GM03348 (cell line): ENCODE results near the gene HGS.

Experiments used
- DNase-seq: peaks from one replicate; pipeline ENCODE4 v3.0.0; 2012; ENCODE audit warnings: low spot score

HGS gene

DNA sequence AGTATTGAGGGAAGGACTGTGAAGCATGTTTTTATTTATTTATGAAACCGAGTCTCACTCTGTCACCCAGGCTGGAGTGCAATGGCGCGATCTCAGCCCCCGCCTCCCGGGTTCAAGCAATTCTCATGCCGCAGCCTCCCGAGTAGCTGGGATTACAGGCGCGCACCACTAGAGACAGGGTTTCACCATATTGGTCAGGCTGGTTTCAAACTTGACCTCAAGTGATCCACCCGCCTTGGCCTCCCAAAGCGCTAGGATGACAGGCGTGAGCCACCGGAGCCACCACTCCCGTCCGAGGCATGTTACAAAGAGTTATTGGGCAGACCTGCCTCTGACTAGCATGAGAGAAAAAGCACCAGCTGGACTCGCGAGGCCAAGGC is 22.4 kb downstream of the HGS start:
- DNase-seq = no peak

DNA sequence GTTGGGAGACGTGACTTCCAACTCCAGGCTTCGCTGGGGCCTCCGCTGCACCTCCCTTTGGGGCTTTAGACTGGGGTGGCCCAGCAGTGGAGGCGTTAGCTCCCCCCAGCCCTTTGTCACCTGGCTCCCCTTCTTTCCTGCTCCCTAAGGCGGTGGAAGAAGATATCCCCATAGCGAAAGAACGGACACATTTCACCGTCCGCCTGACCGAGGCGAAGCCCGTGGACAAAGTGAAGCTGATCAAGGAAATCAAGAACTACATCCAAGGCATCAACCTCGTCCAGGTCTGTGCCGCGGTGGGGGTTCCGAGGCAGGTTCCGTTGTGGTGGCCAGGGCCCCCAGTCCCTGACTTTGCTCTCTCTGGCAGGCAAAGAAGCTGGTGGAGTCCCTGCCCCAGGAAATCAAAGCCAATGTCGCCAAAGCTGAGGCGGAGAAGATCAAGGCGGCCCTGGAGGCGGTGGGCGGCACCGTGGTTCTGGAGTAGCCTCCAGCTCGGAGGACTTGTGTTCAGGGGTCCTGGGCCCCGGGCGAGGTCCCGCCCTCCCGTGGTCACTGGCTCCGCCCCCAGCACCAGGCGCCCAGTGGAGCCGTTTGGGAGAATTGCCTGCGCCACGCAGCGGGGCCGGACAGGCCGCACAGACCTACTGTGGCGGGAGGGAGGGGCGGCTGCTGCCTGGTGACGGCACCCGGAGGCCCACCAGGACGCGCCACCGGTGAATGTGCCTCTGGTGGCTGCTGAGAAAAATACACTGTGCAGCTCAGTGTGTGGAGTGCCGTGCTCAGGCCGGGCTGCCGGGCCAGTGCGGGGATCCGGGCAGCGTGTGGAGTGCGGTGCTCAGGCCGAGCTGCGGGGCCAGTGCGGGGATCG is 23.2 kb downstream of the HGS start:
- DNase-seq = no peak

DNA sequence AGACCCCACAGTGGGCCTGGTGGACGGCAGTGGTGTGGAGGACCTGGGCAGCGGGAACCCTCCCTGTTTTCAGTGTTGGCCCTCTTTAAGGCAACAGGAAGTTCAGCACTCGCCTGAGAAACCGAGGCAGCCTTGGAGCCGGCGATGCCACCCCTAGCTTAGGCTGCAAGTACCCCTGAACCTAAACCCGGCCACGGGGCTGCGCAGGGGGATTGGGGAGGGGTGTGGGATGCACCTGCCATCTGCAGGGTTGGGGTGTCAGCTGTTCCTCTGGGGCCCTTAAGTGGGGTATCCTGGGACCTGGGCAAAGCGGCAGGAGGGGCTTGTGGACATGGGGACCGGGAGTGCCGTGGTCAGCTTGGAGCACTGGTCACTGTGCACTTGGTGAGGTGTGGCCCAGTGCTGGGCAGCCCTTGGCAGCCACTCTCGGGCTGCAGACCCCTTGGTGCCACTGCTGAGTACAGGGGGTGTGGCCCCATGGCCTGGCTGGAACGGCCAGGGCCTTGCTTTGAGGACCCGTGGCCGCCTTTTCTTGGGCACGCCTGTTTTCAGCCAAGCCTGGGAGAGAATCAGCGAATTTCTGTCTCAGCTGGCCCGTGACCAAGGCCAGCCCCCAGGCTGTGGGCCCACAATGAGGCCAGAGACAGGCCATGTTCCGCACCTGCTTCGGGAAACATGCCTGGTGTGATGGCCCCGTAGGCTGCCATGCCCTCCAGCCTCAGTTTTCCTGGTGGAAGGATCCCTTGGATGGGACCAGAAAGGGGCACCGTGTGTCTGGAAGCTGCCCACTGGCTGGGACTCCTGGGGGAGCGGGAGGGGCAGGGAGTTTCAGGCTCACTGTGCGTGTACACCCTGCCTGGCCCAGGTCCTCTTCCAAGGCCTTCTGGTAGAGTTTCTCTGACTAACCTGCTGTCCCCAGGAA is 24.2 kb downstream of the HGS start:
- DNase-seq = no peak

DNA sequence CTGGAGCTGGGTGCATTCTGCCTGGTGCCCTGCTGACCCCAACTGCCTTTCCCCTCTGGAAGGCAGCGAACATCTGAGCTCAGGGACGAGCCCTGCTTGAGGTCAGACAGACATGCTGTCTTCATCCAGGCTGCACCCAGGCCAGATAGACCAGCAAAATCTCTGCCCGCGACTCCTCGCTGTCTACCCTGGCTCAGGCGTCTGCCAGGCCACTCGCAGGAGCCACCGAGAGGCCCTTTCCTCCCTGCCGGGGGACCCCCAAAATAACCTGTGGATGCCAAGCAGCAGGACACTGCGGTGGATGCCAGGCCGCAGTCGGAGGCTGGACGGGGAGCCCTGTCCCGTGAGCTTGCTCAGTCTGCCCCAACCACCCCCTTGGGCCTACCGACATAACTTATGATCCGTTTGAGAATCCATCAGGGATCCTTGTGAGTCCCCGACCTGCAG is 25.0 kb downstream of the HGS start:
- no peak for DNase-seq

DNA sequence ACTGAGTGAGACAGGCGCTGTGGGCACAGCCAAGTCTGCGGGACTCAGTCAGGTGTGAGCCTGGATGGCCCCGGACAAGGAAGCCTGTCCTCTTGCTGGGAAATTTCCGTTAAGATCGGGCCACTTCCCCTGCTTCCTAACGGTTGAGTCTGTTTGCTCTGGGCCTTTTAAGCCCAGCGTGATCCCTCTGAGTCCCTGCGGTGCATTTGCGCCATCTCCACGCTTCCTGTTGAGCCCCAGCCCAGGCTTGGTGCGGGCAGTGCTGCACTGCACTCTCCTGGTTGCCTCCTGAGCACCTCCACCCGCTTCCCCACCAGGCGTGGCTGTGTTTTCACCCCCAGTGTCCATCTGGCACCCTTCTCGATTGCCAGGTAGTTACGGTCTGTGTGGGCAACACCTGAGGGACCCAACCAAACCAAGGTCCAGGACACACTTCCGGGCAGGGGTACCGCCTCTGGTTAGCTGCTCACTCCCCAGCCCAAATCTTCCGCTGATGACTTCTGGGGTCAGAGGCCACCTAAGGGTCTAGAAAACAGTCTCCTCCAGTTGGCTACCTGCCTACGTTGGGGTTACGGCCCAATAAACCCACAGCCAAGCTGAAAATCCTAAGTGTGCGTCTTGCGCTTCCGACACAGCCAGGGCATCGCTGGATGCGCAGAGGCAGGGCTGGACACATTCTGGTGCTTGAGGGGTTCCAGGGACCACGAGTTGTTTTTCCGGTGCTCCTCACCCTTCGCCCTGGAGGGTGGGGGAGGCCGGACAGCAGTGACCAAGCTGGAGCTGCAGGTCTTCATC is 26.9 kb downstream of the HGS start:
- DNase-seq = no peak

DNA sequence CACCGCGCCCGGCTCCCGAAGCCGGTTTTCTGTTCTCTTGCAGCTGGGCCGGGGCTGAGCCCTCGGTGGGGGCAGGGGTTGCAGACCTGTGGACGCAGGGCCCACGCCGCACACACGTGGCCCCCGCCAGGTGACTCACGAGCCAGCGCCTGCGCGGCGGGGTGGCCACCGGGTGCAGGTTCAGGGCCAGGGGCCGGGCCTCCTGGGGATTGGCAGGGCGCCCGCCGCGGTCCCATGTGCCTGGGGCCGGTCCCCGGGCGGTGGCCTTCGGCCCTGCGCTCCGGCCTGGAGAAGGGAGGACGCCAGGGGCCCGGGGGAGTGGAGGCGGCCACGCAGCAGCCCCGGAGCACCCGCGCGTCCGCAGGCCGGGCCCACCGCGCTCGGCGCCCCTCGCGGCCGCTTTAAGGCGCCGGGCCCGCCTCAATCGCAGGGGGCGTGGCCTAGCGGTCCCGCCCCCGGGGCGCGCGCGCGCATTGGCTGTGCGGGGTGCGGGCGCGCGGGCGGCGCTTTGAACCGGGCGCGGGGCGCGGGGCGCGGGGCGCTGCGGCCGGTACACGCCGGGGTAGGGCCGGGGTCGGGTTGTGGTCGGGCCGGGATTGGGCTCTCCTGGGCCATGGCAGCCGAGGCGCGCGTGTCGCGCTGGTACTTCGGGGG is 28.1 kb downstream of the HGS start, which contains the start of gene SLC25A10:
Gene SLC25A10 (plus strand): TSS at position 471 of the 654 bp plus-strand sequence. CDS start 143 bp downstream, at position 614.
- DNase-seq = peak; percentile 97

DNA sequence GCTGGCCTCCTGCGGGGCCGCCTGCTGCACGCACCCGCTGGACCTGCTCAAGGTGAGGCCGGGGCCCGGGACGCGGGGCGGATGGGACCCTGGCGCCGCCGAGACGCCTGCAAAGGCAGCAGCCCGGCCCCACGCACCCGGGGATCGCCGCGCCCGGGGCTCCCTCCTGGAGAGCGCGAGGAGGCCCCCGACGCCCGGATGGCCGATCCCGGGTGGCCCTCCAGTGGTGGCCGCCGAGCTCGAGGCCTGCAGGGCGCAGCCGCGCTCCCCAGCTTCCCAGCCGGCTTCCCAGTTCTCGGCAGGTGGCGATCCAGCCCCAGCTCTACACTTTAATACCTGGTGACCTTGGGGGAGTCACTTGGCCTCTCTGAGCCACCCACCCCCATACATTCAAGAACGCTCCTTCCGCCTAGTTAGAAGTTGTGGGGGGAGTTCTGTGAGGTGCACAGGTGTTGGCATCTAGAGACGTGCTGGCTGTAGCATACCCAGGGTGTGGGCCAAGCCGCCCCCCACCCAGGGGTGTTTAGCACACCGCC is 28.7 kb downstream of the HGS start:
- peak; percentile 85 for DNase-seq

DNA sequence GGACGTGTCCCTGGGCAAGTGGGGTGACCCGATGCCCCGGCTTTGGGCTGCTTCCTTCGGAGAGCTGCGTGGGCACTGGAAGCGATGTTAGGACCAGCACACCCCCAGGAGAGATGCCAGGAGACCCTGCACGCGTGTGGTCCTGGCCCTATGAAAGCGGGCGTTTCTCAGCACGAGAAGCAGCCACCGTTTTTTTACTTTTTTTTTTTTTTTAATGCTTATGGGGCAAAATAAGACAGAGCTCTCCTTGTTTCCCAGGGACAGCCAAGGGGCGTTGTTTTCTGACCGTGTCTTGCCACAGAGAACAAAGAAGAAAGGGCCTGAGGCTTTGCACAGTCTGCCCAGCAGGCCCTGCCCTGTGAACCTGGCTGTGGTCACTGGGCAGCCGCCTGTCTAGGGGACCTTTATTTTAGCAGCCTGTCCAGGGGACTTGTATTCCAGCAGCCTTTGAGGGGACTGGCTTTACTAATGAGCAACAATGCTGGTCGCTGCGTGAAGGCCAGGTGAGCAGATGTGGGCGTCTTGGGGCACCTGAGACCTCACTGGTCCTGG is 29.3 kb downstream of the HGS start:
- no peak for DNase-seq

DNA sequence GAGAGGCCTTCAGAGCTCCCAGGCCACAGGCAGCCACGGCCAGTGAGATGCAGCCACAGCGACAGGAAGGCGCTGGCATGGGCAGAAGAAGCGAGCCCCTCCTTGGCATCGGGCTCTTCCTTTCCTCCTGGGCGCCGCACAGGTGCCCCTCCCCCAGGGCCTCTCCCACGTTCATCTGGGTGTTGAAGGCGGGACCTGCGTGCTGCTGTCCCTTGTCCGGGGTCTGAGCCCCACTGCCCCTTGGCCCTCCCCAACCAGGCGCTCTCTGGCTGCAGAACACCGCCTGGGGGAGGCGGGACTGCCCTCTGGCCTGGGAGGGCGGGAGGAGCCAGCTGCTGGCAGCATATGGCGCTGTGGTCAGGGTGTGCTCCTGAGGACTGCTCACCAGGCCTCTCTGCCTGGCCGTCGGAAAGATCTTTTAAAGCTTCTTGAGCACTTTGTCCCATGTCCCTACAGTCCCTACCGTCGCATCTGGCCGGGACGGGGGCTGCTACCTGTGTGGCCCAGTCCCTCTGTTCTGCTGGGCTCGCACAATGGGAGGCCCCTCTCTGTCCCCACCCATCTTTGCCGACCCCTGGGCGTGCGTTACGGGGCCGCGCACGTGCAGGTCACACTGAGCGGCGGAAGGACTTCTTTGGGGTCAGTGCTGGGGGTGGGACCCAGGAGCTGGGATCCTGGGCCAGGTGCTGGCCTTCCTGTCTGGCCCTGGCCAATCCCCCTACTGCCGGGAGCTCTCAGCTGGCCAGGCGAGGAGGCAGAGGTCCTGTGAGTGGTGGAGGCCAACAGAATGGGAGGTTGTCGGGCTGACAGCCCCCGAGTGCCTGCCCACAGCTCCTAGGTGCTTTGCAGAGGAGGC is 30.0 kb downstream of the HGS start:
- DNase-seq = no peak

DNA sequence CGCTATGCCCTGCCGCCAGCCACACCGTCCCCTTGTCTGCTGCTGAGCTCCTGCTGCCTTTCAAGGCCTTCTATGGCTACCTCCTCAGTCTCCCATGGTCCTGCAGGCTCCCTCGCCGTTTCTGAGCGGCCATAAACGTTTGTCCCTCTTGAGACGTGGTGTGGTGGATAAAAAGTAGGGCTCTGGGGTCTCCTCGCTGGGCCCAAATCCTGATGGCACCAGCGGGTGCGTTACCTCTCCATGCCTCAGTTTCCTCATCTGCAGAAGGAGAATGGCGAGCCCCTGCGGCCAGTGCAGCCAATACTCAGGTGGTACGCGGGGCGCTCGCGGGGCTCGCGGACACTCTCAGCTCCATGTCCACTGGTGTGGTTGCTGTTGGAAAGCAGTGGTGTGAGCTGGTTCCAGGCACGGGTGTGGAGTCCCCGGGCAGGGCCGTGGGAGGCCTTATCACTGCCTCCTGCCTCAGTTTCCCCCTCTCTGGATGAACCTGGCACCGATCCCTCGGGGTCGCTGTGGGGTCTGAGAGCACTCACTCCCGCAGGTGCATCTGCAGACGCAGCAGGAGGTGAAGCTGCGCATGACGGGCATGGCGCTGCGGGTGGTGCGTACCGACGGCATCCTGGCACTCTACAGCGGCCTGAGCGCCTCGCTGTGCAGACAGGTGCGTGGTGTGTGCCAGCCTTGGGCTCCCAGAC is 30.7 kb downstream of the HGS start:
- DNase-seq = no peak

DNA sequence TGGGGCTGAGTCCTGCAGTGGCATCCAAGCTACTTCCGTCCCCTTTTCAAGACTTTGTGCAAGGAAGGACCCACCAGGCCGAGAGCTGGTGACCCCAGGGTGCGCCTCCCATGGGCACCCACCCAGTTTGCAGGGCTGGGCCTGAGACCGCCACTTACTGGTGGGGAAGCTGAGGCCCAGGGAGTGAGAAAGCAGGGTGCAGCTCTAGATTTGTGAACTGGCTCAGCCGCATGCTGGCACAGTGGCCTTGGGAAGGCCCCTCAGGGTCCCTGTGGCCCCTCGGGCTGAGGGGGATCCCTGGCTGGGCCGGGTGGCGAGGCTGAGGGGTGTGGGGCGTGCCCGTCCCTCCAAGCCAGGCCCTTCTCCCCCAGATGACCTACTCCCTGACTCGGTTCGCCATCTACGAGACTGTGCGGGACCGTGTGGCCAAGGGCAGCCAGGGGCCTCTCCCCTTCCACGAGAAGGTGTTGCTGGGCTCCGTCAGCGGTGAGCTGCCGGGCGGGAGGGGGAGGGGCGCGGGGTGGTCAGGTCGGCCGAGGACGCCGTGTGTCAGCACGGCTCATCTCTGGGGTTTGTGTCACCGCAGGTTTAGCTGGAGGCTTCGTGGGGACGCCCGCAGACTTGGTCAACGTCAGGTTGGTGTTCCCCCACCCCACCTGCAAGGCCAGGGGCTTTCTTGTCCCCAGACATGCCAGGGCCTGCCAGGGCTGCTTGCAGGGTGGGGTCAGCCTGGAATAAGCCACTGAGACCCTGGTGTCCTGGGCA is 31.5 kb downstream of the HGS start:
- DNase-seq = no peak

DNA sequence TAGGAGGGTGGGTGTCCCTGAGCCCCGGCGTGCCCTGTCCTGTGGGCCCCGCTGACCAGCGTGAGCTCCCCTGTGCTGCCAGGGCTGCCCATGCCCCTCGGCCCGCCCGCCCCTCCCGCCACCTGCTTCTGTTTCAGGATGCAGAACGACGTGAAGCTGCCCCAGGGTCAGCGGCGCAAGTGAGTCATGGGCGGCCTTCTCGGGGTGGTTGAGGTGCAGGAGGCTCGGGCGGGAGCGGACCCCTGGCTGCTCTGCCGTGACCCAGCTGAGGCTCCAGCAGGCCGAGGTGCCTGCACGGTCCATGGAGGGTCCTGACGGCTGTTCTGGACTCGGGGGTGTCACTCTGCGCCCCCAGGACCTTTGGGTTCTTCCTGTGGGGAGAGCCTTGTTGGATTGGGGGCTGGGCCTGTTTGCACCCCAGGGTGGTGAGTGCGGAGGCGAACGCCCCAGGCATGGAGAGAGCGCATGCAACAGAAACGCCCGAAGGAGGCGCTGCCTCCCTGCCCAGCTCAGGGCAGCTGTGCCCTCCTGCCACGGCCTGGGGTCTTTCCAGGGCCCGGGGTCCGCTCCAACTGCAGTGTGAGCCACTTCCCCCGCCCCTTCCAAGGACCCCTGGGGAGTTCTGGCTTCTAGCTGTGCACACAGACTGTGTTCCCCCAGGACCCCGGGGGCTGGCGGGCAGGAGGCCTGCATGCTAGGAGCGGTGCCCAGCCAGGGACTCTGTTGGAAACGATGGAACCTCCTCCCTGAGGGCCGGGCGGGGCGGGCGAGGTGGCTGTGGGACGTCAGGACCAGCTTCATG is 32.3 kb downstream of the HGS start:
- DNase-seq = no peak

DNA sequence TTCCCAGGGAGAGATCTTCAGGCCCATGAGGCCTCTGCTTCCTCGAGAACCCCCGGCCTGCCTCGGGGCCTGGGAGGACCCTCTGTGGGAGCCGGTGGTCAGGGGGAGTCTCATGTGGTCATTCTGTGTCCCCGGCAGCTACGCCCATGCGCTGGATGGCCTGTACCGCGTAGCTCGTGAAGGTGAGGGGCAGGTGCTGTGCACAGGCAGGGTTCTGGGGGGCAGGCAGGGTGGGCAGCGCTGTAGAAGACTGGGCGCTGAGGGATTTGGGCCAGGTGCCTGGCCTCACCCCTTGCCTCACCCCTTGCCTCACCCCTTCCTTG is 32.8 kb downstream of the HGS start:
- DNase-seq = no peak

DNA sequence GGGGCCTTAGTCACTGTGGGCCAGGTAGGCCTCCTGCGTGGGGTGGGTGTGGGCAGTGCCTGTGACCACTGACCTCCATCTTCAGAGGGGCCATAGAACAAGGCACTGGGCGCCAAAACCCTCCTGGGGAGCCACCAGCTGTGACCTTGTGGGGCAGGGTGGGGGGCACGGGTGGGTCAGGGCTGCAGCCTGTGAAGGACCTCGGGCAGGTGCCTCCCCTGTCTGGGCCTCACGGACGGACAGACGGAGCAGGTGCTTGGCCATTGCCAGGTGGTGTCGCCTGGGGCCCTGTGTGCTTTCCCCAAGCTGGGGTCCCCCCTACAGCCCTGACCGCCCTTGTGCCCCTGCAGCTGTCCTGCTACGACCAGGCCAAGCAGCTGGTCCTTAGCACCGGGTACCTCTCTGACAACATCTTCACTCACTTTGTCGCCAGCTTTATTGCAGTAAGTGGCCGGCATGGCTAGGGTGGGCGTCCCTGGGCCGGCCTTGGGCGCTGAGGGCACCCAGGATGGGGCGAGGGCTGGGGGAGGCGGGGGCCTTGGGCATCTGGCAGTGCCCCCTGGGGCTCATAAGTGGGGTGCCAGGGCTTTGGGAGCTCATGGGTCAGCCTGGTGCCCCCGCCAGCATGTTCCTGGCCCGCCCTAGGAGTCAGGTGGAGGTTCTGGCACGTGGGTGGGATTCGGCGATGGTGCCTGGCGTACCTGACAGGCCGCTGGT is 33.4 kb downstream of the HGS start:
- no peak for DNase-seq

DNA sequence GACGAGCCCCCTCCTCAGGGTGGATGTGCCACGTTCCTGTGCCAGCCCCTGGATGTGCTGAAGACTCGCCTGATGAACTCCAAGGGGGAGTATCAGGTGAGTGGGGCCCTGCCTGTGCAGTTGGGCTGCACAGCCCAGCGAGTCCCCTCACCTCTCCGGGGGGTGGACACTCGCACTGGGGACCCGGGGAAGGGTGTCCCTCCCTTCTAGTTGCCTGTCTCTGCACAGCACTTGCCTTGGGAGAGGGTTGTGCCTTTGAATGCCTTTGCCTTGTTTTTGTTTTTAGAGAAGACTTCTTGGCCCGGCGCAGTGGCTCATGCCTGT is 33.9 kb downstream of the HGS start:
- no peak for DNase-seq

DNA sequence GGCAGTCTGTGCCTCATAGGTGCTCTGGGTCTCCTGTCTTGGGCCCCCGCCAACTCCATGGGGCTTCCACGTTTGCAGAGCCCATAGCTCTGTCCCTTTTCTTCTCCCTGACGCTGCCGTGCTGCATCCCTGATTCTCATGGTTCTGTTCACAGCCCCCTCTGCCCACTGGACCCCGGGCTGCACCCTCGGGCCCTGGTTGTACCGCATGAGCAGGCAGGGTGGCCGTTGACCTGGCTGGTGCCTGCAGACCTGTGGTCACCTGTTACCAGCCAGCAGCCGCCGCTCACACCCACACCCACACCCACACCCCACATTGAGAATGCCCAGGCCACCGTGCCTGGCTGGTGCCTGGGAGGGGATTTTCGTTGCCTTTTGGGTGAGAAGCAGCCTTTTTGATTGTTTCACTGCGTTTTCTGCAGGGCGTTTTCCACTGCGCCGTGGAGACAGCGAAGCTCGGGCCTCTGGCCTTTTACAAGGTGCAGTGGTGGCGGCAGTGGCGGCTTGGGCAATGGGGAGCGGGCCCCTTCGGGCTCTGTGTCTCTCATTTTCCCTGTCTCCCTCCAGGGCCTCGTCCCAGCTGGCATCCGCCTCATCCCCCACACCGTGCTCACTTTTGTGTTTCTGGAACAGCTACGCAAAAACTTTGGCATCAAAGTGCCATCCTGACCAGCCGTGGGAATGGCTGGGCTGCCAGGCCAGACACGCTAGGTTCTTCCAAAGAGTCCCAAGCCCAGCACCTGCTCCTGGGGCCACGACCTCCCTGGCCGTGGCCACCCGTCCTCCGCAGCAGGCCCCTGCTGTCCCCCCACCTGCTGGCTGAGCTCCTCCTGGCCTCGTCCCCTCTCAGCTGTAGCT is 35.8 kb downstream of the HGS start:
- no peak for DNase-seq
